SU-DHL-6 (cell line): ENCODE data around the gene FAM120A.

Experiments used
- CTCF ChIP-seq: fragments of 200-600 bp; sonication (generic); IDR thresholded peaks from one replicate; pipeline ENCODE4 v1.5.1; 2017; ENCODE audit warnings: antibody characterized with exemption, mild to moderate bottlenecking, low read length, moderate library complexity; ENCODE audit not compliant: insufficient read depth, poor library complexity, severe bottlenecking
- EZH2phosphoT487 ChIP-seq: fragments of 200-600 bp; sonication (generic), shearing (Covaris generic); conservative IDR thresholded peaks from 2 replicates; pipeline ENCODE4 v1.6.1; 2018; ENCODE audit warnings: mild to moderate bottlenecking, antibody characterized with exemption, low read length, moderate library complexity, mixed read lengths

GRCh38 chr9:93587284-93587650, 135.8 kb downstream of the FAM120A start:
- TF ChIP-seq CTCF: no peak
- no peak for TF ChIP-seq EZH2phosphoT487
